Activated T-cell treated with anti-CD3 and anti-CD28 coated beads, Interleukin-2, amount 50 U/mL, for 72 hours (primary cell): ENCODE data around the gene FZD1. TPM values are rescaled to one million over a fixed set of nuclear protein-coding genes. Genes with fewer than 3 reads are reported as not detected.

Source experiments
- ATAC-seq, 2 donors: fragments of 150-1000 bp; cut with Tn5 transposase; replicated peaks in 1 of 2; 2 replicates each; pipeline ENCODE4 v1.10.0; 2021; ENCODE audit warnings: moderate library complexity in 2 of 2, mild to moderate bottlenecking in 1 of 2
- DNase-seq, 2 donors: peaks; one replicate each; pipeline ENCODE4 v3.0.0; 2021 to 2022; ENCODE audit warnings: mixed read lengths in 1 of 2
- H3K27ac Mint-ChIP-seq: one replicate; pipeline ENCODE4 v1.8.0; 2022; ENCODE audit warnings: mild to moderate bottlenecking, moderate library complexity, mixed read lengths
- H3K27me3 Mint-ChIP-seq: one replicate; pipeline ENCODE4 v1.8.0; 2022; ENCODE audit warnings: low read depth, mixed read lengths
- H3K36me3 Mint-ChIP-seq, 2 donors: one replicate each; pipeline ENCODE4 v1.8.0; 2022; ENCODE audit warnings: mixed read lengths in 2 of 2, mild to moderate bottlenecking in 1 of 2; ENCODE audit not compliant: insufficient read depth in 2 of 2
- H3K4me1 Mint-ChIP-seq: one replicate; pipeline ENCODE4 v1.8.0; 2022; ENCODE audit warnings: low read depth, mixed read lengths
- H3K4me3 Mint-ChIP-seq, 2 donors: one replicate each; pipeline ENCODE4 v1.8.0; 2022; ENCODE audit warnings: mild to moderate bottlenecking in 2 of 2, mixed read lengths in 2 of 2, moderate library complexity in 2 of 2
- H3K9me3 Mint-ChIP-seq, 2 donors: one replicate each; pipeline ENCODE4 v1.8.0; 2022; ENCODE audit warnings: mixed read lengths in 2 of 2
- total RNA-seq, 2 donors: library from RNA; stranded (reverse); gene quantifications; one replicate each; pipeline ENCODE4 v1.2.3, GENCODE V29; 2022

Gene FZD1
- total RNA-seq, result 1 to 10 TPM in 1 of 2 donors, under 1 TPM in 1; 0.21 to 1.0 TPM

GRCh38 chr7:91264046-91264923, at the start of gene FZD1:
FZD1 (plus strand) TSS chr7:91264433; CDS start chr7:91264881, 448 bp downstream.
- H3K9me3 Mint-ChIP-seq, result no peaks in the 10 kb centered on the region
- H3K4me1 Mint-ChIP-seq, result peaks cover 14% of the 10 kb centered on the region
- DNase-seq, result peak; percentile 75 to 87
- H3K4me3 Mint-ChIP-seq, result peak within 1 kb of the TSS; percentile 90 to 95
- H3K27ac Mint-ChIP-seq, result no peak within 1 kb of the TSS
- H3K36me3 Mint-ChIP-seq, result peaks cover 0 to 3% of the 10 kb centered on the region in 2 donors
- H3K27me3 Mint-ChIP-seq, result peaks cover 47% of the 10 kb centered on the region
- peak; percentile 92 for ATAC-seq

- no peak overlapping the region for H3K27ac Mint-ChIP-seq
- H3K36me3 Mint-ChIP-seq, result no peaks in the 10 kb centered on the region
- H3K9me3 Mint-ChIP-seq, result no peaks in the 10 kb centered on the region
- H3K27me3 Mint-ChIP-seq, result no peaks in the 10 kb centered on the region
- H3K4me3 Mint-ChIP-seq, result no peak overlapping the region
- ATAC-seq, result no peak
- DNase-seq, result no peak
- peaks cover 4% of the 10 kb centered on the region for H3K4me1 Mint-ChIP-seq
Measured at GRCh38 chr7:91226411-91226810, 37.8 kb upstream of the FZD1 start.

GRCh38 chr7:91228327-91228726, 35.9 kb upstream of the FZD1 start:
- Mint-ChIP-seq H3K9me3 (no peaks in the 10 kb centered on the region), H3K4me3 (no peak overlapping the region), H3K27me3 (no peaks in the 10 kb centered on the region), H3K4me1 (peaks cover 4% of the 10 kb centered on the region), H3K36me3 (no peaks in the 10 kb centered on the region), H3K27ac (no peak overlapping the region)
- ATAC-seq (no peak), DNase-seq (no peak)

GRCh38 chr7:91228927-91229558, 35.2 kb upstream of the FZD1 start:
- no peak overlapping the region for H3K27ac Mint-ChIP-seq
- H3K4me1 Mint-ChIP-seq, result peaks cover 4% of the 10 kb centered on the region
- no peaks in the 10 kb centered on the region for H3K27me3 Mint-ChIP-seq
- H3K36me3 Mint-ChIP-seq, result no peaks in the 10 kb centered on the region
- H3K9me3 Mint-ChIP-seq, result no peaks in the 10 kb centered on the region
- ATAC-seq (no peak), DNase-seq (no peak)
- no peak overlapping the region for H3K4me3 Mint-ChIP-seq

- no peaks in the 10 kb centered on the region for H3K9me3 Mint-ChIP-seq
- H3K36me3 Mint-ChIP-seq, result no peaks in the 10 kb centered on the region
- DNase-seq (no peak), ATAC-seq (peak in 1 of 2 donors; percentile 62)
- no peak overlapping the region for H3K4me3 Mint-ChIP-seq
- no peak overlapping the region for H3K27ac Mint-ChIP-seq
- H3K4me1 Mint-ChIP-seq, result peaks cover 4% of the 10 kb centered on the region
- H3K27me3 Mint-ChIP-seq, result no peaks in the 10 kb centered on the region
Measured at GRCh38 chr7:91230100-91230499, 34.1 kb upstream of the FZD1 start.

- peak; percentile 52 to 78 for ATAC-seq
- Mint-ChIP-seq H3K27ac (no peak overlapping the region), H3K4me3 (peak overlapping the region in 1 of 2 donors; percentile 31), H3K9me3 (no peaks in the 10 kb centered on the region), H3K27me3 (no peaks in the 10 kb centered on the region), H3K4me1 (peaks cover 4% of the 10 kb centered on the region), H3K36me3 (no peaks in the 10 kb centered on the region)
- no peak for DNase-seq
Measured at GRCh38 chr7:91230503-91230902, 33.7 kb upstream of the FZD1 start.

GRCh38 chr7:91233212-91233611, 31.0 kb upstream of the FZD1 start:
- DNase-seq (no peak), ATAC-seq (no peak)
- Mint-ChIP-seq H3K27ac (no peak overlapping the region), H3K36me3 (no peaks in the 10 kb centered on the region), H3K27me3 (no peaks in the 10 kb centered on the region), H3K4me3 (no peak overlapping the region), H3K4me1 (peaks cover 4% of the 10 kb centered on the region), H3K9me3 (no peaks in the 10 kb centered on the region)

GRCh38 chr7:91235211-91235832, 28.9 kb upstream of the FZD1 start:
- Mint-ChIP-seq H3K27ac (no peak overlapping the region), H3K4me3 (no peak overlapping the region)
- ATAC-seq, result no peak

GRCh38 chr7:91239171-91239604, 25.0 kb upstream of the FZD1 start:
- Mint-ChIP-seq H3K9me3 (no peaks in the 10 kb centered on the region), H3K4me3 (no peak overlapping the region), H3K4me1 (no peaks in the 10 kb centered on the region), H3K36me3 (no peaks in the 10 kb centered on the region), H3K27me3 (no peaks in the 10 kb centered on the region), H3K27ac (no peak overlapping the region)
- no peak for DNase-seq
- no peak for ATAC-seq

More at GRCh38 chr7:91235211-91235832, 28.9 kb upstream of the FZD1 start:
- no peaks in the 10 kb centered on the region for H3K36me3 Mint-ChIP-seq
- no peaks in the 10 kb centered on the region for H3K9me3 Mint-ChIP-seq
- no peak for DNase-seq
- H3K27me3 Mint-ChIP-seq, result no peaks in the 10 kb centered on the region
- no peaks in the 10 kb centered on the region for H3K4me1 Mint-ChIP-seq

GRCh38 chr7:91239772-91240171, 24.5 kb upstream of the FZD1 start:
- Mint-ChIP-seq H3K9me3 (no peaks in the 10 kb centered on the region), H3K36me3 (no peaks in the 10 kb centered on the region), H3K4me3 (no peak overlapping the region), H3K27me3 (no peaks in the 10 kb centered on the region), H3K4me1 (no peaks in the 10 kb centered on the region), H3K27ac (no peak overlapping the region)
- DNase-seq (no peak), ATAC-seq (no peak)

GRCh38 chr7:91240376-91240941, 23.8 kb upstream of the FZD1 start:
- Mint-ChIP-seq H3K27me3 (no peaks in the 10 kb centered on the region), H3K27ac (no peak overlapping the region), H3K4me1 (no peaks in the 10 kb centered on the region), H3K9me3 (no peaks in the 10 kb centered on the region), H3K4me3 (no peak overlapping the region), H3K36me3 (no peaks in the 10 kb centered on the region)
- no peak for DNase-seq
- no peak for ATAC-seq

GRCh38 chr7:91242097-91242844, 22.0 kb upstream of the FZD1 start:
- Mint-ChIP-seq H3K36me3 (no peaks in the 10 kb centered on the region), H3K4me1 (no peaks in the 10 kb centered on the region), H3K4me3 (no peak overlapping the region), H3K27ac (no peak overlapping the region), H3K9me3 (no peaks in the 10 kb centered on the region), H3K27me3 (no peaks in the 10 kb centered on the region)
- ATAC-seq, result no peak
- no peak for DNase-seq
